ENCODE results near the gene HIF1A. TPM values are rescaled to one million over a fixed set of nuclear protein-coding genes. Genes with fewer than 3 reads are reported as not detected.
A peak's percentile ranks its signal among the peaks of the same experiment; 100 is the strongest.

Gene HIF1A
- total and polyA plus RNA-seq, 2 of the 8 experiments (the other 6 are each of a cell fraction or from before 2014, with no cell fraction given), result 54.8 to 175 TPM

GRCh38 chr14:61759878-61760277, 64.6 kb downstream of the HIF1A start:
- DNase-seq (ENCODE audit: low read depth in 1 of 2, low spot score in 2 of 2) (no peak), FAIRE-seq (no peak)
- H3K14ac ChIP-seq (ENCODE audit: insufficient read length), result no peak overlapping the region
- H3K9me3 ChIP-seq (ENCODE audit: insufficient read depth in 2 of 2, low read depth in 1 of 2, low read length in 1 of 2), result no peaks in the 10 kb centered on the region
- no peaks in the 10 kb centered on the region for H4K20me1 ChIP-seq (replicated peaks in 1 of 2; ENCODE audit: control insufficient read depth in 1 of 2, insufficient read depth in 2 of 2, low read length in 2 of 2)
- peaks cover 7 to 25% of the 10 kb centered on the region in 2 experiments; a peak in 3 of 4 replicates for H3K79me2 ChIP-seq (ENCODE audit: control insufficient read depth in 1 of 2, insufficient read depth in 2 of 2, low read length in 2 of 2)
- H3K23ac ChIP-seq (ENCODE audit: insufficient read length), result no peak overlapping the region
- H2AFZ ChIP-seq (ENCODE audit: low read length), result no peak overlapping the region
- H3K4me1 ChIP-seq (replicated peaks in 1 of 4; ENCODE audit: control insufficient read depth in 3 of 4, insufficient read depth in 4 of 4, low read length in 3 of 4), result peaks cover 0 to 4% (median 1%) of the 10 kb centered on the region in 4 experiments; a peak in 3 of 7 replicates
- H3K23me2 ChIP-seq (ENCODE audit: low read depth, low read length), result peaks cover 5% of the 10 kb centered on the region
- no peak overlapping the region for H3K4ac ChIP-seq (replicated peaks; ENCODE audit: insufficient read length, low read depth, low read length)
- TF ChIP-seq KDM4A (IDR thresholded peaks at IDR 0.05; ENCODE audit: low read depth, low read length, severe bottlenecking), result no peak
- no peak for TF ChIP-seq SIX5 (IDR thresholded peaks at IDR 0.05; ENCODE audit: low read depth, low read length)
- no peak for TF ChIP-seq EP300 (IDR thresholded peaks at IDR 0.05; ENCODE audit: borderline replicate concordance in 1 of 2, low read depth in 2 of 2, low read length in 2 of 2)
- TF ChIP-seq RBBP5 (IDR thresholded peaks at IDR 0.05; ENCODE audit: borderline replicate concordance, low read depth, low read length), result no peak
- ChIA-PET CTCF (ENCODE audit: partially characterized antibody) (no interaction called here), POLR2A (ENCODE audit: partially characterized antibody) (interaction anchor here (1.1 to 5.1 kb wide), 2 partner anchors 9 to 293 kb away, joined by 3 to 67 read pairs; no protein-coding TSS in a partner anchor)
- H3K27me3 ChIP-seq (replicated peaks in 1 of 4; ENCODE audit: control insufficient read depth in 3 of 4, extremely low read depth in 1 of 4, insufficient read depth in 3 of 4, low read length in 3 of 4), result no peaks in the 10 kb centered on the region
- H2BK12ac ChIP-seq (ENCODE audit: low read depth, low read length), result peak overlapping the region; percentile 22; the same call in 1 of the 2 replicates
- H3K79me1 ChIP-seq (ENCODE audit: low read depth, low read length), result 0 out of 2 replicates have a peak, but pooled peaks cover 3% of the 10 kb centered on the region
- no peak overlapping the region for H4K5ac ChIP-seq (ENCODE audit: insufficient read length, low read depth, low read length)
- no peak overlapping the region for H3K9ac ChIP-seq (replicated peaks in 1 of 4; ENCODE audit: extremely low read depth in 1 of 4, low read depth in 3 of 4, low read length in 3 of 4)
- no peak overlapping the region for H3K27ac ChIP-seq (ENCODE audit: low read depth, low read length)
- H3K18ac ChIP-seq (ENCODE audit: extremely low read depth, low read length), result no peak overlapping the region
- 98% methylated on average over 7 of the region's 7 CpGs; no CpG with 5 or more reads in 1 of the 2 experiments for WGBS, 2 experiments (ENCODE audit: extremely low coverage in 1 of 2, insufficient coverage in 1 of 2, insufficient read length in 1 of 2, insufficient replicate concordance in 2 of 2, low coverage in 1 of 2, low lambda C conversion rate in 2 of 2, missing lambda C conversion rate in 1 of 2)
- H2BK20ac ChIP-seq (ENCODE audit: low read length), result no peak overlapping the region
- H4K91ac ChIP-seq (replicated peaks; ENCODE audit: insufficient read length, low read length), result no peak overlapping the region
- no peak overlapping the region for H2BK120ac ChIP-seq (replicated peaks; ENCODE audit: low read depth, low read length)
- no peak overlapping the region; the same call in 1 of the 2 replicates for H2AK5ac ChIP-seq (ENCODE audit: low read depth, low read length)
- no peak overlapping the region for H2BK15ac ChIP-seq (ENCODE audit: low read length)
- H4K8ac ChIP-seq (ENCODE audit: extremely low read depth, insufficient read depth, low read length), result no peak overlapping the region
- H3K36me3 ChIP-seq (ENCODE audit: control insufficient read depth in 2 of 4, insufficient read depth in 4 of 4, low read length in 3 of 4), result no peaks in the 10 kb centered on the region; a peak in 1 of 8 replicates
- no peak overlapping the region for H3K4me3 ChIP-seq (ENCODE audit: extremely low read depth in 1 of 4, insufficient read depth in 2 of 4, low read depth in 3 of 4, low read length in 4 of 4)
- no peak overlapping the region for H3K4me2 ChIP-seq (ENCODE audit: insufficient read depth in 1 of 2, low read depth in 2 of 2, low read length in 2 of 2)
- H2BK5ac ChIP-seq (ENCODE audit: low read depth, low read length), result no peak overlapping the region
- H3K56ac ChIP-seq (replicated peaks; ENCODE audit: insufficient read length, low read depth, low read length), result no peak overlapping the region
